Mucosa of descending colon (tissue), 3 donors: ENCODE measurements around the gene NFKBIL1. TPM values are rescaled to one million over a fixed set of nuclear protein-coding genes. Genes with fewer than 3 reads are reported as not detected.

ENCODE experiments used
- ATAC-seq: fragments of 200-7000 bp; cut with Tn5 transposase; one replicate; pipeline ENCODE4 v1.9.1; 2020; ENCODE audit warnings: mild to moderate bottlenecking, moderate library complexity
- DNase-seq, 3 donors: peaks; one replicate each; pipeline ENCODE4 v3.0.0-alpha.2; 2020
- H3K36me3 ChIP-seq: fragments of 200-600 bp; one replicate; pipeline ENCODE4 v1.8.0; 2021; ENCODE audit warnings: low read depth, mild to moderate bottlenecking
- H3K4me1 ChIP-seq: fragments of 200-600 bp; one replicate; pipeline ENCODE4 v1.8.0; 2021; ENCODE audit warnings: low read depth, mild to moderate bottlenecking
- H3K4me3 ChIP-seq: fragments of 200-600 bp; one replicate; pipeline ENCODE4 v1.8.0; 2021; ENCODE audit warnings: mild to moderate bottlenecking
- H3K9me3 ChIP-seq: fragments of 200-600 bp; one replicate; pipeline ENCODE4 v1.8.0; 2021; ENCODE audit warnings: mild to moderate bottlenecking
- intact Hi-C, 2 donors: fragments of 100-400 bp; cut with DNase I in 1 of 2; cut with micrococcal nuclease in 1 of 2; formaldehyde crosslinking; loops; one replicate each; pipeline versions ENCODE4 v1.11.0 to v1.11.1; 2022; cut with DNase I, micrococcal nuclease
- total RNA-seq, 3 donors: library from RNA; stranded (reverse); fragmentation: NEBNext Ultra II Directional in 2 of 3; extraction: Animal tissue kit (Norgen Biotek cat#: 25700) in 2 of 3; gene quantifications; one replicate each; pipeline versions ENCODE4 v1.2.1 to v1.2.4, GENCODE V29; 2021 to 2023
- TF ChIP-seq, protein P1 (sequence below): fragments of 200-600 bp; IDR thresholded peaks from one replicate; pipeline ENCODE4 v1.8.0; 2022; ENCODE audit warnings: antibody characterized with exemption, mild to moderate bottlenecking
- donor health status: DM: no; HTN: no; CAD: no; lungs with moderate emphysema.
- donor health status: DM: no; HTN: no; CAD: no.
- donor health status: DM: no; HTN: yes; CAD: no.

The NFKBIL1 gene
- total RNA-seq, 3 donors from 2014 or later = 15.8 to 27.8 (median 18.3) TPM

DNA sequence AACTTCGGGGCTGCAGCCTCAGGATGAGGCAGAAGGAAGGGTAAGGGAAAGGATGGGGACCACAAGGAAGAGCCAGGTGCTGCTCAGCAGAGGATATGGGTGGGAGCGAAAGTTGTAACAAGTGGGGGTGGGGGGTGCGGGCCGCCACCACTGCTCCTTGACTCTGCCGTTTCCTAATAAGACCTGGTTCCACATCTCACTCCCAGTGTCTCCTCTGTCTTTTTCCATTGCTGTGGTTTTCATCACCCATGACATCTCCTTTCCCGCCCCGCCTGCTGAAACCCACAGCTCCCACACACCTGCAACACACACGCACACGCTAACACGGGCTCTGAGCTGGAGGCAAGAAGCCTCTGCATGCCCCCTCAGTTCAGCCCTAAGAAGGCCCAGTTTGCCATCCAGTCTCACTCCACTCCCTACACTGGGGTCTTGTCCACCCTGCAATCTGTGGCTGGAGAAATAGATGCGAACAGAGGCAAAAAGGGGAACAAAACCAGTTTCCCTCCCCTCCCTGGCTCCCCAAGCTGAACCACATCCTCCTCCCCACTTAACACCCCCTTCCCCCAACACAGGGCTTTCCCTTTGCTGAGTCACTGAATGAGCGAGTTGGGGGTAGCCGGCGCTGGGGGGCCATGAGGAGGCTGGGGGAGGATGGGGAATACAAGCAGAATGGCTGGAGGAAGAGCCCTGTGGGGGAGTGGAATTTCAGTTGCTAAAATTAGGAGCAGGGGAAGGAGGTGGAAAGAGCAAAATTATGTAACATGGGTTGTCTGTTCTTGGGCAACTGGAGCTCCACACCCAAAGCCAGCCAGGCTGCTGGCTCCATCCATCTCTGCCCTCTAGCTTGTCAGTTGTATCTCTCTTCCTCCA, 11.5 kb downstream of the NFKBIL1 start:
- H3K9me3 ChIP-seq = no peaks in the 10 kb centered on the region
- peaks cover 3% of the 10 kb centered on the region for H3K4me1 ChIP-seq
- intact Hi-C loops = no loop called here
- peaks cover 4% of the 10 kb centered on the region for H3K36me3 ChIP-seq
- no peak overlapping the region for H3K4me3 ChIP-seq
- DNase-seq (peak in 2 of 3 donors; percentile 40), ATAC-seq (peak; percentile 71)
- TF ChIP-seq, protein P1, sequence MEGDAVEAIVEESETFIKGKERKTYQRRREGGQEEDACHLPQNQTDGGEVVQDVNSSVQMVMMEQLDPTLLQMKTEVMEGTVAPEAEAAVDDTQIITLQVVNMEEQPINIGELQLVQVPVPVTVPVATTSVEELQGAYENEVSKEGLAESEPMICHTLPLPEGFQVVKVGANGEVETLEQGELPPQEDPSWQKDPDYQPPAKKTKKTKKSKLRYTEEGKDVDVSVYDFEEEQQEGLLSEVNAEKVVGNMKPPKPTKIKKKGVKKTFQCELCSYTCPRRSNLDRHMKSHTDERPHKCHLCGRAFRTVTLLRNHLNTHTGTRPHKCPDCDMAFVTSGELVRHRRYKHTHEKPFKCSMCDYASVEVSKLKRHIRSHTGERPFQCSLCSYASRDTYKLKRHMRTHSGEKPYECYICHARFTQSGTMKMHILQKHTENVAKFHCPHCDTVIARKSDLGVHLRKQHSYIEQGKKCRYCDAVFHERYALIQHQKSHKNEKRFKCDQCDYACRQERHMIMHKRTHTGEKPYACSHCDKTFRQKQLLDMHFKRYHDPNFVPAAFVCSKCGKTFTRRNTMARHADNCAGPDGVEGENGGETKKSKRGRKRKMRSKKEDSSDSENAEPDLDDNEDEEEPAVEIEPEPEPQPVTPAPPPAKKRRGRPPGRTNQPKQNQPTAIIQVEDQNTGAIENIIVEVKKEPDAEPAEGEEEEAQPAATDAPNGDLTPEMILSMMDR = no peak

- intact Hi-C loops = no loop called here
- no peaks in the 10 kb centered on the region for H3K9me3 ChIP-seq
- DNase-seq (no peak), ATAC-seq (peak; percentile 3)
- TF ChIP-seq, protein P1 = no peak
- peaks cover 3% of the 10 kb centered on the region for H3K4me1 ChIP-seq
- H3K36me3 ChIP-seq = peaks cover 4% of the 10 kb centered on the region
- H3K4me3 ChIP-seq = no peak overlapping the region
These were observed 12.2 kb downstream of the NFKBIL1 start for GRCh38 chr6:31559606-31559957.

- H3K4me1 ChIP-seq = peaks cover 3% of the 10 kb centered on the region
- H3K4me3 ChIP-seq = no peak overlapping the region
- peak; percentile 76 for ATAC-seq
- H3K36me3 ChIP-seq = peaks cover 4% of the 10 kb centered on the region
- intact Hi-C loops = no loop called here
- peak; percentile 47 to 80 (median 56) for DNase-seq
- H3K9me3 ChIP-seq = no peaks in the 10 kb centered on the region
- TF ChIP-seq, protein P1 = no peak
These were observed 12.7 kb downstream of the NFKBIL1 start for GRCh38 chr6:31559958-31560696.

- DNase-seq (no peak), ATAC-seq (no peak)
- TF ChIP-seq, protein P1 = no peak
These were observed 13.3 kb downstream of the NFKBIL1 start for GRCh38 chr6:31560697-31561058.

DNA sequence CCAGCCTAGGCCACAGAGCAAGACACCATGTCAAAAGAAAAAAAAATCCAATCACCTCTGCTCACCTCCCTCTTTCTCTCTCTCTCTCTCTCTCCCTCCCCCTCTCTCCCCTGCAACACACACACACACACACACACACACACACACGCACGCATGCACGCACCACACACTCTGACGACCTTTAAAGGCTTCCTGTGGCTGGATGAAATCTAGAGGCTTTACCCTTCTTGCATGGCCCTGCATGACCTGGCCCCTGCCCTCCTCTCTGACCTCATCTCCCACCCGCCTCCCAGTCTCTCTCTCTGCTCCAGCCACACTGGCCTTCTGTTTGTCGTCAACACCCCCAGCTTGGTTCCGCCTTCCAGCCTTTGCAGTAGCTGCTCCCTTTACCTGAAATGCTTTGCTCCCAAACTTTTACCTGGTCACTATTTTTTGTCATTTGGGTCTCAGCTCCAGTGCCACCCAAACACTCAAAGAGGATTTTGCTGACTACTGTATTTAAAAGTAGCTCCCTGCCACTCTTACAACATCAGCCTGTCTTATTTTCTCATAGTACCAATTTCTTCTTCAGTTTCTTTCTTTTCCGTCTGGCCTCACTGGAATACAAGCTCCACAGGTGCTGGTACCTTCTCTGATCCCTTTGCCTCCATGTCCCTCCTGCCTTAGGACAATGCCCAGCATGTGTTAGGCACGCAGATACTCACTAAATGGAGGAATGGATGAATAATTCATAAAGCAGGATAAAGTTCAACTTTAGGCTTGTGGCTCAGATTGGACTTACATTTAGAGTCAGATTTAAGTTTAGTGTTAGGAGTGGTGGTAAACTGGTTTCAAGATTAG, 20.3 kb downstream of the NFKBIL1 start:
- TF ChIP-seq, protein P1 = no peak
- DNase-seq = no peak
- ATAC-seq = no peak
- intact Hi-C loops = no loop called here
- Histone ChIP-seq H3K4me3 (no peak overlapping the region), H3K36me3 (no peaks in the 10 kb centered on the region), H3K4me1 (peaks cover 3% of the 10 kb centered on the region), H3K9me3 (no peaks in the 10 kb centered on the region)

More at GRCh38 chr6:31560697-31561058, 13.3 kb downstream of the NFKBIL1 start:
- Histone ChIP-seq H3K4me3 (no peak overlapping the region), H3K9me3 (no peaks in the 10 kb centered on the region), H3K36me3 (peaks cover 4% of the 10 kb centered on the region), H3K4me1 (peaks cover 3% of the 10 kb centered on the region)
- intact Hi-C loops = no loop called here
